Inferior parietal cortex (tissue), 1 donor: Measurements from ENCODE around the gene VDR.
"Not testable (repeated sequence)": the region's sequence is repeated elsewhere in the genome, so short reads cannot be mapped to it uniquely, and the experiment has no call there.

ENCODE experiments used
- DNase-seq: peaks from one replicate; pipeline ENCODE4 v3.0.0-alpha.2; 2016; ENCODE audit errors: extremely low spot score

VDR gene

GRCh38 chr12:47828008-47828975, 76.5 kb downstream of the VDR start:
- no peak for DNase-seq

GRCh38 chr12:47825173-47825639, 79.6 kb downstream of the VDR start:
- DNase-seq, result no peak

- no peak for DNase-seq
These were observed 80.2 kb downstream of the VDR start for GRCh38 chr12:47824635-47825034.

- DNase-seq, result no peak
These were observed 80.6 kb downstream of the VDR start for GRCh38 chr12:47824198-47824597.

GRCh38 chr12:47823422-47824086, 81.2 kb downstream of the VDR start:
- DNase-seq, result no peak

GRCh38 chr12:47822863-47823262, 81.9 kb downstream of the VDR start:
- no peak for DNase-seq

GRCh38 chr12:47822401-47822800, 82.4 kb downstream of the VDR start:
- DNase-seq, result no peak

- no peak for DNase-seq
These were observed 83.5 kb downstream of the VDR start for GRCh38 chr12:47821346-47821706.

GRCh38 chr12:47820631-47821345, 84.0 kb downstream of the VDR start:
- no peak for DNase-seq

- no peak for DNase-seq
These were observed 84.7 kb downstream of the VDR start, which contains the start of gene HDAC7 for GRCh38 chr12:47819896-47820630. HDAC7 (minus strand) TSS chr12:47819903; CDS start chr12:47819785, 118 bp downstream.

GRCh38 chr12:47819138-47819895, 85.5 kb downstream of the VDR start:
- DNase-seq, result no peak

- no peak for DNase-seq
These were observed 86.2 kb downstream of the VDR start for GRCh38 chr12:47818467-47819137.

GRCh38 chr12:47818007-47818376, 86.8 kb downstream of the VDR start:
- no peak for DNase-seq

GRCh38 chr12:47817272-47818006, 87.4 kb downstream of the VDR start:
- DNase-seq, result no peak

- DNase-seq, result no peak
These were observed 88.2 kb downstream of the VDR start for GRCh38 chr12:47816403-47817271.

GRCh38 chr12:47815447-47815846, 89.3 kb downstream of the VDR start:
- not testable (repeated sequence) for DNase-seq

- no peak for DNase-seq
These were observed 90.1 kb downstream of the VDR start for GRCh38 chr12:47814539-47815170.
